ENCODE results near the gene EIF5B.

- TF ChIP-seq CTCF (IDR thresholded peaks at IDR 0.05) (no peak), POLR2A (IDR thresholded peaks at IDR 0.05) (no peak)
These were observed 37.6 kb downstream of the EIF5B start for GRCh38 chr2:99374747-99375146.

Measured in lower leg skin (tissue), 3 donors.